H1 (cell line): ENCODE results near the gene CACNA2D3. TPM values are rescaled to one million over a fixed set of nuclear protein-coding genes. Genes with fewer than 3 reads are reported as not detected.

Experiments
- CTCF ChIA-PET: fragments of 300-600 bp; sonication (Branson Sonifier 250); formaldehyde crosslinking; loops from one replicate; lab custom pipeline; 2021; ENCODE audit not compliant: partially characterized antibody; lab: Charles Lee
- POLR2A ChIA-PET: fragments of 300-600 bp; sonication (Branson Sonifier 250); formaldehyde crosslinking; loops from one replicate; lab custom pipeline; 2021; ENCODE audit warnings: inconsistent platforms; ENCODE audit not compliant: partially characterized antibody; lab: Charles Lee
- DNase-seq, 2 experiments: peaks; one replicate each; pipeline versions ENCODE4 v3.0.0 to v3.0.0-alpha.2; 2010 to 2022; ENCODE audit warnings: low spot score in 2 of 2, low read depth in 1 of 2, mixed read lengths in 1 of 2
- FAIRE-seq: peaks from 2 replicates; lab custom pipeline; 2011; peaks lifted over from hg19 to GRCh38; lab: Jason Lieb, UNC
- H2AFZ ChIP-seq: 2 replicates; pipeline ENCODE4 v1.8.1; 2012; ENCODE audit warnings: low read length, inconsistent platforms
- H2AK5ac ChIP-seq: 2 replicates; pipeline ENCODE4 v1.6.1; 2013; ENCODE audit warnings: low read depth, low read length
- H2BK120ac ChIP-seq: replicated peaks from 2 replicates; pipeline ENCODE3; 2013; ENCODE audit warnings: low read depth, low read length, inconsistent platforms
- H2BK12ac ChIP-seq: 2 replicates; pipeline ENCODE4 v1.6.1; 2013; ENCODE audit warnings: low read depth, low read length
- H2BK15ac ChIP-seq: 2 replicates; pipeline ENCODE4 v1.6.1; 2013; ENCODE audit warnings: low read length
- H2BK20ac ChIP-seq: 2 replicates; pipeline ENCODE4 v1.6.1; 2013; ENCODE audit warnings: low read length
- H2BK5ac ChIP-seq: 2 replicates; pipeline ENCODE4 v1.6.1; 2013; ENCODE audit warnings: low read depth, low read length
- H3K14ac ChIP-seq: 2 replicates; pipeline ENCODE4 v1.6.1; 2013; ENCODE audit warnings: inconsistent platforms; ENCODE audit not compliant: insufficient read length
- H3K18ac ChIP-seq: 2 replicates; pipeline ENCODE4 v1.6.1; 2013; ENCODE audit warnings: low read length; ENCODE audit errors: extremely low read depth
- H3K23ac ChIP-seq: 2 replicates; pipeline ENCODE4 v1.6.1; 2013; ENCODE audit warnings: inconsistent platforms; ENCODE audit not compliant: insufficient read length
- H3K23me2 ChIP-seq: 2 replicates; pipeline ENCODE4 v1.6.1; 2013; ENCODE audit warnings: low read depth, low read length
- H3K27ac ChIP-seq: 2 replicates; pipeline ENCODE4 v1.6.1; 2011; ENCODE audit warnings: low read depth, low read length, inconsistent platforms
- H3K27me3 ChIP-seq, 4 experiments: replicated peaks in 1 of 4; 1 replicate in 1 of 4; 2 replicates in 3 of 4; pipeline versions ENCODE4 v1.6.1 to v1.8.1; 2011 to 2013; ENCODE audit warnings: low read length in 3 of 4, mild to moderate bottlenecking in 3 of 4, inconsistent platforms in 2 of 4, mixed read lengths in 2 of 4, moderate library complexity in 1 of 4; ENCODE audit not compliant: control insufficient read depth in 3 of 4, insufficient read depth in 3 of 4; ENCODE audit errors: extremely low read depth in 1 of 4
- H3K36me3 ChIP-seq, 4 experiments: 2 replicates each; pipeline versions ENCODE4 v1.6.1 to v1.8.1; 2011 to 2013; ENCODE audit warnings: mild to moderate bottlenecking in 4 of 4, low read length in 3 of 4, moderate library complexity in 2 of 4, control low read depth in 1 of 4, inconsistent platforms in 1 of 4; ENCODE audit not compliant: insufficient read depth in 4 of 4, control insufficient read depth in 2 of 4
- H3K4ac ChIP-seq: replicated peaks from 2 replicates; pipeline ENCODE3; 2013; ENCODE audit warnings: low read length, low read depth, mixed read lengths, inconsistent platforms; ENCODE audit not compliant: insufficient read length
- H3K4me1 ChIP-seq, 4 experiments: replicated peaks in 1 of 4; 1 replicate in 1 of 4; 2 replicates in 3 of 4; pipeline versions ENCODE4 v1.6.1 to v1.8.1; 2011 to 2013; ENCODE audit warnings: low read length in 3 of 4, inconsistent platforms in 2 of 4, mixed read lengths in 1 of 4; ENCODE audit not compliant: insufficient read depth in 4 of 4, control insufficient read depth in 3 of 4
- H3K4me2 ChIP-seq, 2 experiments: 2 replicates each; pipeline versions ENCODE4 v1.6.1 to v1.8.1; 2011 to 2013; ENCODE audit warnings: low read depth in 2 of 2, low read length in 2 of 2, control low read depth in 1 of 2, inconsistent platforms in 1 of 2, mild to moderate bottlenecking in 1 of 2; ENCODE audit not compliant: insufficient read depth in 1 of 2
- H3K4me3 ChIP-seq, 4 experiments: fragments of 200-600, 300-600 bp in 1 of 4; sonication (generic), shearing (Covaris generic), sonication (Bioruptor Twin) in 1 of 4; 2 replicates each; pipeline versions ENCODE4 v1.5.1 to v1.8.1; 2011 to 2016; ENCODE audit warnings: low read length in 4 of 4, low read depth in 3 of 4, control low read depth in 2 of 4, inconsistent platforms in 2 of 4, mild to moderate bottlenecking in 2 of 4, mixed read lengths in 1 of 4, moderate library complexity in 1 of 4; ENCODE audit not compliant: insufficient read depth in 2 of 4; ENCODE audit errors: extremely low read depth in 1 of 4
- H3K56ac ChIP-seq: replicated peaks from 2 replicates; pipeline ENCODE3; 2013; ENCODE audit warnings: low read depth, mild to moderate bottlenecking, mixed read lengths, low read length, inconsistent platforms; ENCODE audit not compliant: insufficient read length
- H3K79me1 ChIP-seq: 2 replicates; pipeline ENCODE4 v1.6.1; 2013; ENCODE audit warnings: low read depth, low read length, control low read depth
- H3K79me2 ChIP-seq, 2 experiments: 2 replicates each; pipeline versions ENCODE4 v1.6.1 to v1.8.1; 2012 to 2013; ENCODE audit warnings: low read length in 2 of 2, mild to moderate bottlenecking in 2 of 2, inconsistent platforms in 1 of 2; ENCODE audit not compliant: insufficient read depth in 2 of 2, control insufficient read depth in 1 of 2
- H3K9ac ChIP-seq, 4 experiments: replicated peaks in 1 of 4; 1 replicate in 1 of 4; 2 replicates in 3 of 4; pipeline versions ENCODE4 v1.6.1 to v1.8.1; 2011 to 2013; ENCODE audit warnings: low read depth in 3 of 4, low read length in 3 of 4, control low read depth in 2 of 4, mild to moderate bottlenecking in 2 of 4, moderate library complexity in 2 of 4, inconsistent platforms in 1 of 4; ENCODE audit errors: extremely low read depth in 1 of 4
- H3K9me3 ChIP-seq, 2 experiments: 2 replicates each; pipeline versions ENCODE4 v1.6.1 to v1.8.1; 2012 to 2013; ENCODE audit warnings: mild to moderate bottlenecking in 2 of 2, moderate library complexity in 2 of 2, control low read depth in 1 of 2, inconsistent platforms in 1 of 2, low read depth in 1 of 2, low read length in 1 of 2, mixed read lengths in 1 of 2; ENCODE audit not compliant: insufficient read depth in 2 of 2
- H4K20me1 ChIP-seq, 2 experiments: replicated peaks in 1 of 2; 2 replicates each; pipeline versions ENCODE3 to v1.8.1; 2011 to 2013; ENCODE audit warnings: inconsistent platforms in 2 of 2, low read length in 2 of 2, mild to moderate bottlenecking in 1 of 2; ENCODE audit not compliant: insufficient read depth in 2 of 2, control insufficient read depth in 1 of 2
- H4K5ac ChIP-seq: 2 replicates; pipeline ENCODE4 v1.6.1; 2013; ENCODE audit warnings: low read length, low read depth, mixed read lengths, inconsistent platforms; ENCODE audit not compliant: insufficient read length
- H4K8ac ChIP-seq: 2 replicates; pipeline ENCODE4 v1.8.0; 2013; ENCODE audit warnings: mild to moderate bottlenecking, moderate library complexity, low read length, inconsistent platforms; ENCODE audit not compliant: insufficient read depth; ENCODE audit errors: extremely low read depth
- H4K91ac ChIP-seq: replicated peaks from 2 replicates; pipeline ENCODE3; 2013; ENCODE audit warnings: low read length, mixed read lengths, inconsistent platforms; ENCODE audit not compliant: insufficient read length
- ATF3 ChIP-seq: IDR thresholded peaks from 2 replicates; pipeline ENCODE4 v1.6.1; 2011; ENCODE audit warnings: low read depth, mild to moderate bottlenecking, low read length; ENCODE audit not compliant: insufficient read depth
- CHD1 ChIP-seq: IDR thresholded peaks from 2 replicates; pipeline ENCODE4 v1.6.1; 2012; ENCODE audit warnings: low read depth, low read length, improper control_type of control experiment
- CHD2 ChIP-seq: IDR thresholded peaks from 2 replicates; pipeline ENCODE4 v1.6.1; 2012; ENCODE audit warnings: low read length, improper control_type of control experiment
- EGR1 ChIP-seq: IDR thresholded peaks from 2 replicates; pipeline ENCODE4 v1.6.1; 2011; ENCODE audit warnings: low read depth, low read length, borderline replicate concordance
- GABPA ChIP-seq: IDR thresholded peaks from 2 replicates; pipeline ENCODE4 v1.6.1; 2011; ENCODE audit warnings: mild to moderate bottlenecking, low read length, moderate library complexity, borderline replicate concordance; ENCODE audit not compliant: insufficient read depth
- JUN ChIP-seq: IDR thresholded peaks from 2 replicates; pipeline ENCODE4 v1.6.1; 2011; ENCODE audit warnings: low read depth, mild to moderate bottlenecking, improper control_type of control experiment, low read length
- KDM4A ChIP-seq: IDR thresholded peaks from one replicate; pipeline ENCODE4 v1.7.1; 2012; ENCODE audit warnings: low read depth, mild to moderate bottlenecking, moderate library complexity, low read length, inconsistent platforms; ENCODE audit not compliant: severe bottlenecking
- RNF2 ChIP-seq: fragments of 200-900, 300-1000 bp; sonication (generic); IDR thresholded peaks from 2 replicates; pipeline ENCODE4 v1.7.1; 2016; ENCODE audit warnings: borderline replicate concordance, low read depth, mild to moderate bottlenecking, antibody characterized with exemption, low read length; ENCODE audit not compliant: poor library complexity, severe bottlenecking; ENCODE audit errors: missing control alignments
- RXRA ChIP-seq: IDR thresholded peaks from 2 replicates; pipeline ENCODE4 v1.6.1; 2011; ENCODE audit warnings: low read depth, mild to moderate bottlenecking, low read length, moderate library complexity; ENCODE audit not compliant: insufficient read depth
- TAF1 ChIP-seq: IDR thresholded peaks from 2 replicates; pipeline ENCODE4 v1.6.1; 2011; ENCODE audit warnings: mild to moderate bottlenecking, low read depth, low read length
- ZNF274 ChIP-seq: IDR thresholded peaks from 2 replicates; pipeline ENCODE4 v1.7.0; 2012; ENCODE audit warnings: low read length, borderline replicate concordance; ENCODE audit errors: extremely low read depth
- polyA plus RNA-seq, 7 experiments: library from polyadenylated mRNA; depleted of rRNA in 3 of 7; stranded (reverse) in 5 of 7; unstranded in 2 of 7; fragments of >200 nt in 5 of 7; fragments of 200-250 nt in 2 of 7; gene quantifications; 1 replicate in 5 of 7; 2 replicates in 1 of 7; 4 replicates in 1 of 7; pipeline versions ENCODE4 v1.2.1 to v1.2.3, GENCODE V29; 2011 to 2013; ENCODE audit warnings: missing spikeins in 2 of 7, mixed read lengths in 2 of 7
- total RNA-seq: library from RNA; stranded (reverse); fragmentation: NEBNext Ultra II Directional; extraction: Animal tissue kit (Norgen Biotek cat#: 25700); gene quantifications from 2 replicates; pipeline ENCODE4 v1.2.1, GENCODE V29; 2021

CACNA2D3 gene
- total and polyA plus RNA-seq, 2 of the 8 experiments (the other 6 are each of a cell fraction or from before 2014, with no cell fraction given), result 1.5 to 1.8 TPM

- no peak overlapping the region for H2BK120ac ChIP-seq
- H3K4me2 ChIP-seq, result no peak overlapping the region
- H3K18ac ChIP-seq, result no peak overlapping the region
- no peak overlapping the region for H3K23ac ChIP-seq
- POLR2A ChIA-PET, result no interaction called here
- no peak overlapping the region for H3K27ac ChIP-seq
- H4K91ac ChIP-seq, result no peak overlapping the region
- no peak overlapping the region for H2AK5ac ChIP-seq
- no peak overlapping the region for H3K4ac ChIP-seq
- H2BK5ac ChIP-seq, result no peak overlapping the region
- no peak overlapping the region for H3K4me3 ChIP-seq
- DNase-seq (no peak), FAIRE-seq (no peak)
- H3K14ac ChIP-seq, result no peak overlapping the region
- H3K79me1 ChIP-seq, result no peaks in the 10 kb centered on the region
- H4K8ac ChIP-seq, result no peak overlapping the region
- no peaks in the 10 kb centered on the region for H3K23me2 ChIP-seq
- no peaks in the 10 kb centered on the region; a peak in 1 of 7 replicates for H3K4me1 ChIP-seq
- H3K56ac ChIP-seq, result no peak overlapping the region
- no peak for TF ChIP-seq RXRA
- TF ChIP-seq TAF1, result no peak
- TF ChIP-seq RNF2, result no peak
- no peak for TF ChIP-seq ATF3
- TF ChIP-seq CHD1, result no peak
- no peak for TF ChIP-seq EGR1
- no peak for TF ChIP-seq ZNF274
- no peak for TF ChIP-seq CHD2
- TF ChIP-seq JUN, result no peak
- no peak for TF ChIP-seq GABPA
- no peak for TF ChIP-seq KDM4A
- no peak overlapping the region for H2BK20ac ChIP-seq
- CTCF ChIA-PET, result interaction anchor here (1.4 kb wide), 1 partner anchor 283 kb away, joined by 6 read pairs; no protein-coding TSS in a partner anchor
- H2BK12ac ChIP-seq, result no peak overlapping the region
- no peak overlapping the region for H3K9ac ChIP-seq
- no peaks in the 10 kb centered on the region; a peak in 1 of 7 replicates for H3K27me3 ChIP-seq
- H4K5ac ChIP-seq, result no peak overlapping the region
- no peak overlapping the region for H2AFZ ChIP-seq
- H3K9me3 ChIP-seq, result no peaks in the 10 kb centered on the region
- H3K79me2 ChIP-seq, result no peaks in the 10 kb centered on the region
- no peaks in the 10 kb centered on the region for H3K36me3 ChIP-seq
- no peak overlapping the region for H2BK15ac ChIP-seq
- H4K20me1 ChIP-seq, result no peaks in the 10 kb centered on the region
Observed at GRCh38 chr3:54222316-54222715, 100.0 kb downstream of the CACNA2D3 start.
